Measurements from ENCODE around the gene PLCD3. TPM values are rescaled to one million over a fixed set of nuclear protein-coding genes. Genes with fewer than 3 reads are reported as not detected.

PLCD3 gene
- polyA plus RNA-seq, 1 of the 3 experiments (the other 2 are of a cell fraction) = 59.7 TPM

DNA sequence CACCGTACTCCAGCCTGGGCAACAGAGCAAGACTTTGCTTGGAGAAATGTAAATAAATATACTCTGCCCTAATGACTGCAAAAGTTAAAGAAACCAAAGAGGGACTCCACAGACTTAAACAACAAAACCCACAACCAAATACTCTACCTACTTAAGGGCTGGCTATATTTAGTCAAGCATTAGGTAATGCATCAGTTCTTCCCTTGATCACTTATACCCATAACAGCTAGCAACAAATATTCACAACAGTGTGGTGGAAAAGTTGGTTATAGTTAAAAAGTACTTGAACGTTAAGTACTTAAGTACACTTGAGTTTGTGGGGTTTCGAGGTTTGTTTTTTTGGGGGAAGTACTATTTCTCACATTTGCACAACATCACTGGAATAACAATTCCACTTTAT is 23.9 kb upstream of the PLCD3 start:
- no peak overlapping the region for H3K9ac ChIP-seq
- H3K9me2 ChIP-seq = no peaks in the 10 kb centered on the region
- no peaks in the 10 kb centered on the region for H3K9me3 ChIP-seq
- H2AFZ ChIP-seq (ENCODE audit: low read depth) = no peak overlapping the region
- H3K79me2 ChIP-seq (ENCODE audit: insufficient read depth) = peaks cover 99% of the 10 kb centered on the region
- H3K27ac ChIP-seq (ENCODE audit: low read depth in 2 of 2, low read length in 1 of 2) = no peak overlapping the region; a peak in 1 of 4 replicates
- H3F3A ChIP-seq (replicated peaks; ENCODE audit: insufficient read depth) = peaks cover 45% of the 10 kb centered on the region
- ChIA-PET CTCF (interaction anchor here (1.0 to 9.7 kb wide), 6 partner anchors 6 to 80 kb away, joined by 3 to 114 read pairs (median 8); partner anchors contain the start of genes ACBD4 and HEXIM1), POLR2A (interaction anchor here (0.5 kb wide), 1 partner anchor 718 kb away, joined by 3 read pairs; no protein-coding TSS in a partner anchor)
- no peak overlapping the region for H3K4me2 ChIP-seq
- H3K4me3 ChIP-seq (ENCODE audit: low read depth in 2 of 2, low read length in 1 of 2) = no peak overlapping the region
- 95% methylated on average over 3 of the region's 3 CpGs for WGBS (ENCODE audit: low lambda C conversion rate)
- peaks cover 11 to 15% of the 10 kb centered on the region in 2 experiments; a peak in 3 of 4 replicates for H3K4me1 ChIP-seq (ENCODE audit: control insufficient read depth in 1 of 2, insufficient read depth in 2 of 2, low read depth in 1 of 2, low read length in 1 of 2)
- TF ChIP-seq, protein P1, sequence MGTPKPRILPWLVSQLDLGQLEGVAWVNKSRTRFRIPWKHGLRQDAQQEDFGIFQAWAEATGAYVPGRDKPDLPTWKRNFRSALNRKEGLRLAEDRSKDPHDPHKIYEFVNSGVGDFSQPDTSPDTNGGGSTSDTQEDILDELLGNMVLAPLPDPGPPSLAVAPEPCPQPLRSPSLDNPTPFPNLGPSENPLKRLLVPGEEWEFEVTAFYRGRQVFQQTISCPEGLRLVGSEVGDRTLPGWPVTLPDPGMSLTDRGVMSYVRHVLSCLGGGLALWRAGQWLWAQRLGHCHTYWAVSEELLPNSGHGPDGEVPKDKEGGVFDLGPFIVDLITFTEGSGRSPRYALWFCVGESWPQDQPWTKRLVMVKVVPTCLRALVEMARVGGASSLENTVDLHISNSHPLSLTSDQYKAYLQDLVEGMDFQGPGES (IDR thresholded peaks at IDR 0.05; ENCODE audit: low read depth, low read length) = no peak
- TF ChIP-seq YY1 (IDR thresholded peaks at IDR 0.05; ENCODE audit: low read depth) = no peak
- TF ChIP-seq GATA2 (CRISPR knock-in tag; IDR thresholded peaks at IDR 0.05) = no peak
- TF ChIP-seq CHD2 (IDR thresholded peaks at IDR 0.05; ENCODE audit: low read length, partially characterized antibody) = no peak
- TF ChIP-seq POLR2AphosphoS5 (IDR thresholded peaks at IDR 0.05; ENCODE audit: low read depth, low read length) = no peak
- no peak for TF ChIP-seq ELF1 (IDR thresholded peaks at IDR 0.05)
- no peak for TF ChIP-seq NFIC (IDR thresholded peaks at IDR 0.05; ENCODE audit: borderline replicate concordance)
- no peak for TF ChIP-seq RXRA (IDR thresholded peaks at IDR 0.05; ENCODE audit: borderline replicate concordance, low read depth)
- no peak for TF ChIP-seq TAF1 (IDR thresholded peaks at IDR 0.05; ENCODE audit: borderline replicate concordance, low read depth, low read length)
- TF ChIP-seq SMC3 (IDR thresholded peaks at IDR 0.05; ENCODE audit: low read depth, low read length) = no peak
- no peak for TF ChIP-seq SIN3A (IDR thresholded peaks at IDR 0.05; ENCODE audit: borderline replicate concordance, low read depth, low read length)
- no peak for TF ChIP-seq MXI1 (IDR thresholded peaks at IDR 0.05; ENCODE audit: low read depth, low read length)
- TF ChIP-seq, protein P2, sequence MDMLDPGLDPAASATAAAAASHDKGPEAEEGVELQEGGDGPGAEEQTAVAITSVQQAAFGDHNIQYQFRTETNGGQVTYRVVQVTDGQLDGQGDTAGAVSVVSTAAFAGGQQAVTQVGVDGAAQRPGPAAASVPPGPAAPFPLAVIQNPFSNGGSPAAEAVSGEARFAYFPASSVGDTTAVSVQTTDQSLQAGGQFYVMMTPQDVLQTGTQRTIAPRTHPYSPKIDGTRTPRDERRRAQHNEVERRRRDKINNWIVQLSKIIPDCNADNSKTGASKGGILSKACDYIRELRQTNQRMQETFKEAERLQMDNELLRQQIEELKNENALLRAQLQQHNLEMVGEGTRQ (IDR thresholded peaks at IDR 0.05; ENCODE audit: borderline replicate concordance, low read depth, low read length) = no peak
- no peak for TF ChIP-seq GABPA (IDR thresholded peaks at IDR 0.05; ENCODE audit: low read depth)
- TF ChIP-seq EZH2phosphoT487 (IDR thresholded peaks at IDR 0.05; ENCODE audit: borderline replicate concordance, low read depth) = no peak
- no peak for TF ChIP-seq NRF1 (IDR thresholded peaks at IDR 0.05; ENCODE audit: low read depth, low read length)
- no peak for TF ChIP-seq FOXM1 (IDR thresholded peaks at IDR 0.05; ENCODE audit: low read depth)
- TF ChIP-seq EP300 (IDR thresholded peaks at IDR 0.05; ENCODE audit: borderline replicate concordance in 1 of 2, low read depth in 1 of 2, low read length in 1 of 2) = no peak
- TF ChIP-seq, protein P3, sequence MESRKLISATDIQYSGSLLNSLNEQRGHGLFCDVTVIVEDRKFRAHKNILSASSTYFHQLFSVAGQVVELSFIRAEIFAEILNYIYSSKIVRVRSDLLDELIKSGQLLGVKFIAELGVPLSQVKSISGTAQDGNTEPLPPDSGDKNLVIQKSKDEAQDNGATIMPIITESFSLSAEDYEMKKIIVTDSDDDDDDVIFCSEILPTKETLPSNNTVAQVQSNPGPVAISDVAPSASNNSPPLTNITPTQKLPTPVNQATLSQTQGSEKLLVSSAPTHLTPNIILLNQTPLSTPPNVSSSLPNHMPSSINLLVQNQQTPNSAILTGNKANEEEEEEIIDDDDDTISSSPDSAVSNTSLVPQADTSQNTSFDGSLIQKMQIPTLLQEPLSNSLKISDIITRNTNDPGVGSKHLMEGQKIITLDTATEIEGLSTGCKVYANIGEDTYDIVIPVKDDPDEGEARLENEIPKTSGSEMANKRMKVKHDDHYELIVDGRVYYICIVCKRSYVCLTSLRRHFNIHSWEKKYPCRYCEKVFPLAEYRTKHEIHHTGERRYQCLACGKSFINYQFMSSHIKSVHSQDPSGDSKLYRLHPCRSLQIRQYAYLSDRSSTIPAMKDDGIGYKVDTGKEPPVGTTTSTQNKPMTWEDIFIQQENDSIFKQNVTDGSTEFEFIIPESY (IDR thresholded peaks at IDR 0.05; ENCODE audit: borderline replicate concordance, low read depth) = no peak
- TF ChIP-seq, protein P4, sequence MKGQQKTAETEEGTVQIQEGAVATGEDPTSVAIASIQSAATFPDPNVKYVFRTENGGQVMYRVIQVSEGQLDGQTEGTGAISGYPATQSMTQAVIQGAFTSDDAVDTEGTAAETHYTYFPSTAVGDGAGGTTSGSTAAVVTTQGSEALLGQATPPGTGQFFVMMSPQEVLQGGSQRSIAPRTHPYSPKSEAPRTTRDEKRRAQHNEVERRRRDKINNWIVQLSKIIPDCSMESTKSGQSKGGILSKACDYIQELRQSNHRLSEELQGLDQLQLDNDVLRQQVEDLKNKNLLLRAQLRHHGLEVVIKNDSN (IDR thresholded peaks at IDR 0.05; ENCODE audit: borderline replicate concordance, low read depth) = no peak
- no peaks in the 10 kb centered on the region for H3K27me3 ChIP-seq (ENCODE audit: insufficient read depth)
- DNase-seq = no peak
- peaks cover 6% of the 10 kb centered on the region for H4K20me1 ChIP-seq (ENCODE audit: insufficient read depth)
- H3K36me3 ChIP-seq (replicated peaks in 1 of 2; ENCODE audit: control insufficient read depth in 1 of 2, insufficient read depth in 2 of 2, low read length in 1 of 2) = peaks cover 0 to 11% of the 10 kb centered on the region in 2 experiments
